ENCODE results near the gene NAP1L1. TPM values are rescaled to one million over a fixed set of nuclear protein-coding genes. Genes with fewer than 3 reads are reported as not detected.

Gene NAP1L1
- total RNA-seq, 4 donors from 2014 or later, result 389 to 540 (median 445) TPM

GRCh38 chr12:76018111-76018510 lies 66.4 kb downstream of the NAP1L1 start:
- intact Hi-C loops (cut with DNase I), result no loop called here
- Histone ChIP-seq H3K27ac (replicated peaks in 1 of 4) (no peak overlapping the region), H3K36me3 (no peaks in the 10 kb centered on the region), H3K4me1 (peaks cover 0 to 15% (median 10%) of the 10 kb centered on the region in 4 donors), H3K27me3 (no peaks in the 10 kb centered on the region), H3K9me3 (no peaks in the 10 kb centered on the region), H3K4me3 (no peak overlapping the region)
- 59% methylated on average over 6 of the region's 6 CpGs for WGBS
- no peak for TF ChIP-seq CTCF (IDR thresholded peaks at IDR 0.05)
- TF ChIP-seq POLR2AphosphoS5 (IDR thresholded peaks at IDR 0.05), result no peak
- TF ChIP-seq EP300 (IDR thresholded peaks at IDR 0.05), result no peak
- no peak for TF ChIP-seq POLR2A (IDR thresholded peaks at IDR 0.05; ENCODE audit: low read depth)
- no peak for DNase-seq (ENCODE audit: extremely low spot score)

- no peak overlapping the region for H3K4me3 ChIP-seq
- H3K9me3 ChIP-seq, result no peaks in the 10 kb centered on the region
- H3K27me3 ChIP-seq, result no peaks in the 10 kb centered on the region
- DNase-seq (ENCODE audit: extremely low spot score), result no peak
- no peak for TF ChIP-seq POLR2A (IDR thresholded peaks at IDR 0.05; ENCODE audit: low read depth)
- no peak for TF ChIP-seq EP300 (IDR thresholded peaks at IDR 0.05)
- TF ChIP-seq POLR2AphosphoS5 (IDR thresholded peaks at IDR 0.05), result no peak
- TF ChIP-seq CTCF (IDR thresholded peaks at IDR 0.05), result no peak
- no peak overlapping the region for H3K27ac ChIP-seq (replicated peaks in 1 of 4)
- H3K4me1 ChIP-seq, result peaks cover 0 to 5% (median 0%) of the 10 kb centered on the region in 4 donors
- intact Hi-C loops (cut with DNase I), result no loop called here
- H3K36me3 ChIP-seq, result no peaks in the 10 kb centered on the region
- WGBS, result 84% methylated on average over 8 of the region's 8 CpGs
Observed at GRCh38 chr12:76014007-76014406, 70.5 kb downstream of the NAP1L1 start.

GRCh38 chr12:76013603-76014002 lies 70.9 kb downstream of the NAP1L1 start:
- intact Hi-C loops (cut with DNase I), result no loop called here

GRCh38 chr12:76012644-76013043 lies 71.8 kb downstream of the NAP1L1 start:
- H3K9me3 ChIP-seq, result no peaks in the 10 kb centered on the region
- no peak overlapping the region for H3K27ac ChIP-seq (replicated peaks in 1 of 4)
- intact Hi-C loops (cut with DNase I), result no loop called here
- no peak overlapping the region for H3K4me3 ChIP-seq
- H3K4me1 ChIP-seq, result no peaks in the 10 kb centered on the region
- WGBS, result 100% methylated on average over 4 of the region's 4 CpGs
- TF ChIP-seq EP300 (IDR thresholded peaks at IDR 0.05) (no peak), POLR2AphosphoS5 (IDR thresholded peaks at IDR 0.05) (no peak), POLR2A (IDR thresholded peaks at IDR 0.05; ENCODE audit: low read depth) (no peak), CTCF (IDR thresholded peaks at IDR 0.05) (no peak)
- no peaks in the 10 kb centered on the region for H3K36me3 ChIP-seq
- no peaks in the 10 kb centered on the region for H3K27me3 ChIP-seq
- DNase-seq (ENCODE audit: extremely low spot score), result no peak

More at GRCh38 chr12:76013603-76014002, 70.9 kb downstream of the NAP1L1 start:
- Histone ChIP-seq H3K27ac (replicated peaks in 1 of 4) (no peak overlapping the region), H3K9me3 (no peaks in the 10 kb centered on the region), H3K4me3 (no peak overlapping the region), H3K36me3 (no peaks in the 10 kb centered on the region), H3K27me3 (no peaks in the 10 kb centered on the region), H3K4me1 (peaks cover 0 to 5% (median 0%) of the 10 kb centered on the region in 4 donors)
- no peak for TF ChIP-seq POLR2A (IDR thresholded peaks at IDR 0.05; ENCODE audit: low read depth)
- TF ChIP-seq EP300 (IDR thresholded peaks at IDR 0.05), result no peak
- no peak for TF ChIP-seq CTCF (IDR thresholded peaks at IDR 0.05)
- no peak for DNase-seq (ENCODE audit: extremely low spot score)
- WGBS, result 94% methylated on average over 4 of the region's 4 CpGs

All from esophagus muscularis mucosa (tissue), 4 donors.